Astrocyte (in vitro differentiated cells and primary cell): ENCODE data around the gene CT47A1. TPM values are rescaled to one million over a fixed set of nuclear protein-coding genes. Genes with fewer than 3 reads are reported as not detected.
"Not testable (repeated sequence)": the region's sequence is repeated elsewhere in the genome, so short reads cannot be mapped to it uniquely, and the experiment has no call there.

Experiments used
- DNase-seq: peaks from one replicate; pipeline ENCODE4 v3.0.0-alpha.2; 2010; ENCODE audit warnings: low read depth
- FAIRE-seq: peaks from 2 replicates; lab custom pipeline; 2011; peaks lifted over from hg19 to GRCh38; lab: Jason Lieb, UNC
- H2AFZ ChIP-seq: 2 replicates; pipeline ENCODE4 v1.6.0; 2012; ENCODE audit warnings: low read depth, low read length, inconsistent platforms
- H3K27ac ChIP-seq: 2 replicates; pipeline ENCODE4 v1.5.1; 2011; ENCODE audit warnings: low read depth, low read length, inconsistent platforms
- H3K27me3 ChIP-seq: 2 replicates; pipeline ENCODE4 v1.6.0; 2011; ENCODE audit warnings: low read length, inconsistent platforms; ENCODE audit not compliant: insufficient read depth
- H3K36me3 ChIP-seq: 2 replicates; pipeline ENCODE4 v1.5.1; 2011; ENCODE audit warnings: low read length, inconsistent platforms; ENCODE audit not compliant: insufficient read depth
- H3K4me1 ChIP-seq: 2 replicates; pipeline ENCODE4 v1.5.1; 2011; ENCODE audit warnings: low read length, inconsistent platforms; ENCODE audit not compliant: insufficient read depth
- H3K4me2 ChIP-seq: 2 replicates; pipeline ENCODE4 v1.6.0; 2012; ENCODE audit warnings: low read length, inconsistent platforms
- H3K4me3 ChIP-seq: 2 replicates; pipeline ENCODE4 v1.5.1; 2011; ENCODE audit warnings: low read depth, mild to moderate bottlenecking, low read length, inconsistent platforms; ENCODE audit not compliant: insufficient read depth
- H3K79me2 ChIP-seq: 2 replicates; pipeline ENCODE4 v1.6.0; 2012; ENCODE audit warnings: mild to moderate bottlenecking, low read length, inconsistent platforms; ENCODE audit not compliant: insufficient read depth
- H3K9ac ChIP-seq: 2 replicates; pipeline ENCODE4 v1.6.0; 2012; ENCODE audit warnings: mild to moderate bottlenecking, low read length, inconsistent platforms
- H3K9me3 ChIP-seq: 2 replicates; pipeline ENCODE4 v1.5.1; 2012; ENCODE audit warnings: low read depth, mild to moderate bottlenecking, low read length, inconsistent platforms; ENCODE audit not compliant: insufficient read depth
- H4K20me1 ChIP-seq: 2 replicates; pipeline ENCODE4 v1.6.0; 2012; ENCODE audit warnings: low read length, inconsistent platforms; ENCODE audit not compliant: insufficient read depth
- H3K27ac Mint-ChIP-seq: one replicate; pipeline ENCODE4 v1.8.0; 2021; ENCODE audit warnings: mild to moderate bottlenecking, mixed read lengths; ENCODE audit not compliant: unreplicated experiment
- H3K27me3 Mint-ChIP-seq: one replicate; pipeline ENCODE4 v1.8.0; 2021; ENCODE audit warnings: low read depth, mixed read lengths; ENCODE audit not compliant: unreplicated experiment
- H3K36me3 Mint-ChIP-seq: one replicate; pipeline ENCODE4 v1.8.0; 2021; ENCODE audit warnings: low read depth, mixed read lengths; ENCODE audit not compliant: unreplicated experiment
- H3K4me1 Mint-ChIP-seq: one replicate; pipeline ENCODE4 v1.8.0; 2021; ENCODE audit warnings: low read depth, mixed read lengths; ENCODE audit not compliant: unreplicated experiment
- H3K4me3 Mint-ChIP-seq: one replicate; pipeline ENCODE4 v1.8.0; 2021; ENCODE audit warnings: mild to moderate bottlenecking, moderate library complexity, mixed read lengths; ENCODE audit not compliant: unreplicated experiment
- H3K9me3 Mint-ChIP-seq: one replicate; pipeline ENCODE4 v1.8.0; 2021; ENCODE audit warnings: mild to moderate bottlenecking, mixed read lengths; ENCODE audit not compliant: unreplicated experiment
- EZH2 ChIP-seq: IDR thresholded peaks from 2 replicates; pipeline ENCODE4 v1.6.1; 2012; ENCODE audit warnings: mild to moderate bottlenecking, low read length, inconsistent platforms; ENCODE audit not compliant: insufficient read depth
- total RNA-seq: library from RNA; stranded (reverse); gene quantifications from 2 replicates; pipeline ENCODE4 v1.2.1, GENCODE V29; 2021
- TF ChIP-seq, protein P1 (sequence below): IDR thresholded peaks from 2 replicates; pipeline ENCODE4 v1.5.1; 2011; ENCODE audit warnings: low read depth, mild to moderate bottlenecking, inconsistent platforms, low read length, moderate library complexity; ENCODE audit not compliant: insufficient read depth

Gene CT47A1
- total RNA-seq, 1 donor from 2014 or later, result not detected

DNA sequence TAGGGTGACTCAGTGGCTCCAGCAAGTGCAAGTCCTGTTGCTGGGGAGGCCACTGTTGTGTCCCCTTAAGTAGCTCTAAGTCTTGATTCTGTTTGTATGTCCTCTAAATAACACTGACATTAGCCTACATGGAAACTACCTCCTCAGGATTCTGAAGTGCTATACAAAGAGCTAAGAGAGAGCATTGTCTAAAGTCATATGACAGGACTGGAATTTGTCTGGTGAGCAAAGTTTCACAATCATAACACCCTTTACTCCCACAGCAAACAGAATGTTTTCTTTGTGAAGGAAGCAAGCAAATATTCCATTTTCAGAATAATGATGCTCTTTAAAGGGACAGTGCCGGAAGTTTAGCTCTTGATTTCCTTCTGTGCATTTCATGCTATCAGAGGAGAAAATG lies 23.4 kb upstream of the CT47A1 start:
- H3K9me3 Mint-ChIP-seq, result peaks cover 2% of the 10 kb centered on the region

DNA sequence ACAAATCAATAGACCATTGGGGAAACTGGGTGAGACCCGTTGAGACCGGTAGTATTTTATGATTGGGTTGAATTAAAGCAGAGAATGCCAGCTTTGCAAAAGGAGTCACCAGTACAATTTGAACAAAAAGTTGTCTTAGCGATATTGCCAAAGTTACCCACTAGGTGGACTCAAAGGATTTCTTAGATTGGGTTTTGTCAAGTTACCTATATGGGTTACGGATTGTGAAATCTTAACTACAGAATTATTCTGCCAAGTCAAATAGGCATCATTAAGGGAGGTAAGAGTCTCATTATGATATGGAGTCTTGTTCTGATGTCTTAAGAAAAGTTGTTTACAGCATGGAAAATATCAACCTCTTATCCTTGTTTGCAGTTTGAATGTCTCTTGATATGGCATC lies 15.0 kb upstream of the CT47A1 start:
- H3K27me3 Mint-ChIP-seq, result no peaks in the 10 kb centered on the region

More for the DNA sequence above, 23.4 kb upstream of the CT47A1 start:
- Histone ChIP-seq H3K4me1 (no peaks in the 10 kb centered on the region), H3K27me3 (no peaks in the 10 kb centered on the region), H3K27ac (no peak overlapping the region), H3K36me3 (no peaks in the 10 kb centered on the region), H2AFZ (no peak overlapping the region), H3K4me3 (no peak overlapping the region), H3K79me2 (no peaks in the 10 kb centered on the region), H4K20me1 (no peaks in the 10 kb centered on the region), H3K9ac (no peak overlapping the region), H3K9me3 (no peaks in the 10 kb centered on the region), H3K4me2 (no peak overlapping the region)
- Mint-ChIP-seq H3K36me3 (no peaks in the 10 kb centered on the region), H3K4me3 (no peak overlapping the region), H3K4me1 (no peaks in the 10 kb centered on the region), H3K27ac (no peak overlapping the region), H3K27me3 (no peaks in the 10 kb centered on the region)
- TF ChIP-seq, protein P1, sequence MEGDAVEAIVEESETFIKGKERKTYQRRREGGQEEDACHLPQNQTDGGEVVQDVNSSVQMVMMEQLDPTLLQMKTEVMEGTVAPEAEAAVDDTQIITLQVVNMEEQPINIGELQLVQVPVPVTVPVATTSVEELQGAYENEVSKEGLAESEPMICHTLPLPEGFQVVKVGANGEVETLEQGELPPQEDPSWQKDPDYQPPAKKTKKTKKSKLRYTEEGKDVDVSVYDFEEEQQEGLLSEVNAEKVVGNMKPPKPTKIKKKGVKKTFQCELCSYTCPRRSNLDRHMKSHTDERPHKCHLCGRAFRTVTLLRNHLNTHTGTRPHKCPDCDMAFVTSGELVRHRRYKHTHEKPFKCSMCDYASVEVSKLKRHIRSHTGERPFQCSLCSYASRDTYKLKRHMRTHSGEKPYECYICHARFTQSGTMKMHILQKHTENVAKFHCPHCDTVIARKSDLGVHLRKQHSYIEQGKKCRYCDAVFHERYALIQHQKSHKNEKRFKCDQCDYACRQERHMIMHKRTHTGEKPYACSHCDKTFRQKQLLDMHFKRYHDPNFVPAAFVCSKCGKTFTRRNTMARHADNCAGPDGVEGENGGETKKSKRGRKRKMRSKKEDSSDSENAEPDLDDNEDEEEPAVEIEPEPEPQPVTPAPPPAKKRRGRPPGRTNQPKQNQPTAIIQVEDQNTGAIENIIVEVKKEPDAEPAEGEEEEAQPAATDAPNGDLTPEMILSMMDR, result no peak
- TF ChIP-seq EZH2, result no peak
- FAIRE-seq (no peak), DNase-seq (no peak)

DNA sequence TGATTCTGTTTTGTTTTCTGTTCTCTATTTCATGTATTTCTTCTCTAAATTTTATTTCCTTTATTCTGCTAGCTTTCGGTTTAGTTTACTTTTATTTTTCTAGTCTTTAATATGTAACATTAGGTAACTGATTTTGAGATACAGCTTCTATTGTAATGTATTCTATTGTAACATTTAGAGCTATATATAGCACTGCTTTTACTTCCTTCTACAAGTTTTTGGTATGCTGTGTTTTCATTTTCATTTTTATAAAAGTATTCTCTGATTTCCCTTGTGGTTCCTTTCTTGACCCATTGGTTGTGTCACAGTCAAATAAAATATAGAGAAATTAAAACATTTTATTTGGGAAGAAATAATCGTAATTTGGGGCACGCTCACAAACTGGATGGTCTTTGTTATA lies 13.9 kb upstream of the CT47A1 start:
- Histone ChIP-seq H3K79me2 (no peaks in the 10 kb centered on the region), H4K20me1 (no peaks in the 10 kb centered on the region), H3K9me3 (no peaks in the 10 kb centered on the region), H3K9ac (no peak overlapping the region), H3K27ac (no peak overlapping the region), H3K4me1 (no peaks in the 10 kb centered on the region), H3K36me3 (no peaks in the 10 kb centered on the region), H3K27me3 (no peaks in the 10 kb centered on the region), H3K4me3 (no peak overlapping the region), H3K4me2 (no peak overlapping the region), H2AFZ (no peak overlapping the region)
- FAIRE-seq (no peak), DNase-seq (no peak)
- Mint-ChIP-seq H3K27ac (no peak overlapping the region), H3K27me3 (no peaks in the 10 kb centered on the region), H3K4me1 (no peaks in the 10 kb centered on the region), H3K36me3 (no peaks in the 10 kb centered on the region), H3K9me3 (no peaks in the 10 kb centered on the region), H3K4me3 (no peak overlapping the region)
- no peak for TF ChIP-seq EZH2
- TF ChIP-seq, protein P1, result no peak

More for the DNA sequence above, 15.0 kb upstream of the CT47A1 start:
- H3K9ac ChIP-seq, result no peak overlapping the region
- DNase-seq (no peak), FAIRE-seq (no peak)
- Mint-ChIP-seq H3K4me1 (no peaks in the 10 kb centered on the region), H3K4me3 (no peak overlapping the region), H3K9me3 (no peaks in the 10 kb centered on the region), H3K36me3 (no peaks in the 10 kb centered on the region), H3K27ac (no peak overlapping the region)
- H3K9me3 ChIP-seq, result no peaks in the 10 kb centered on the region
- H3K4me1 ChIP-seq, result no peaks in the 10 kb centered on the region
- no peak overlapping the region for H3K4me3 ChIP-seq
- H3K4me2 ChIP-seq, result no peak overlapping the region
- TF ChIP-seq, protein P1, result peak; percentile 10
- no peak for TF ChIP-seq EZH2
- H3K27me3 ChIP-seq, result no peaks in the 10 kb centered on the region
- H3K27ac ChIP-seq, result no peak overlapping the region
- no peak overlapping the region for H2AFZ ChIP-seq
- no peaks in the 10 kb centered on the region for H3K36me3 ChIP-seq
- H4K20me1 ChIP-seq, result no peaks in the 10 kb centered on the region
- no peaks in the 10 kb centered on the region for H3K79me2 ChIP-seq

DNA sequence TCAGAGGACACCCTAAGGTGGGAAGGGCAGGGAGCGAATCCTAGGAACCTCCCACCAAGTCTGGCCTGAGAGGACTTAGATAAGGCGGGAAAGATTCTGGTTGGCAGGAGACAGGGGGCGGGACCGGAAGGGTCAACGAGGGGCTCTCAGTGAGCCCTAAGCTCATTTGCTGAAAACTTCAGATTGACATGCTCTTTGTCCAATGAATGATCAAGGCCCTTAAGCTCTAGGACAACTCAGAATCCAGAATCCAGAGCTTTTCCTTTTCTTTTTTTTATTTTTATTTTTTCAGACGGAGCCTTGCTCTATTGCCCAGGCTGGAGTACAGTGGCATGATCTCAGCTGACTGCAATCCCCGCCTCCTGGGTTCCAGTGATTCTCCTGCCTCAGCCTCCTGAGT lies 29.1 kb downstream of the CT47A1 start, which contains the start of gene CT47A7:
Gene CT47A7 (minus strand): TSS at position 101 of the 400 bp plus-strand sequence. CDS start 255 bp downstream, outside the sequence.
- H3K4me1 Mint-ChIP-seq, H2AFZ ChIP-seq, H3K79me2 ChIP-seq, H3K4me2 ChIP-seq, H3K9me3 Mint-ChIP-seq, H3K27ac Mint-ChIP-seq, H3K4me1 ChIP-seq, H3K27ac ChIP-seq, DNase-seq, H3K9me3 ChIP-seq, H4K20me1 ChIP-seq, H3K27me3 ChIP-seq, H3K4me3 ChIP-seq, H3K27me3 Mint-ChIP-seq, H3K4me3 Mint-ChIP-seq, H3K36me3 ChIP-seq, H3K36me3 Mint-ChIP-seq, H3K9ac ChIP-seq, FAIRE-seq: not testable (repeated sequence)
